GM19328 (cell line): ENCODE results near the gene TLR5.
A peak's percentile ranks its signal among the peaks of the same experiment; 100 is the strongest.
"Not testable (repeated sequence)": the region's sequence is repeated elsewhere in the genome, so short reads cannot be mapped to it uniquely, and the experiment has no call there.

ENCODE experiments used
- ATAC-seq: cut with Tn5 transposase; IDR thresholded peaks from one replicate; pipeline ENCODE4 v1.9.1; 2021; ENCODE audit warnings: mild to moderate bottlenecking, moderate library complexity; ENCODE audit not compliant: unreplicated experiment

Gene TLR5, protein sequence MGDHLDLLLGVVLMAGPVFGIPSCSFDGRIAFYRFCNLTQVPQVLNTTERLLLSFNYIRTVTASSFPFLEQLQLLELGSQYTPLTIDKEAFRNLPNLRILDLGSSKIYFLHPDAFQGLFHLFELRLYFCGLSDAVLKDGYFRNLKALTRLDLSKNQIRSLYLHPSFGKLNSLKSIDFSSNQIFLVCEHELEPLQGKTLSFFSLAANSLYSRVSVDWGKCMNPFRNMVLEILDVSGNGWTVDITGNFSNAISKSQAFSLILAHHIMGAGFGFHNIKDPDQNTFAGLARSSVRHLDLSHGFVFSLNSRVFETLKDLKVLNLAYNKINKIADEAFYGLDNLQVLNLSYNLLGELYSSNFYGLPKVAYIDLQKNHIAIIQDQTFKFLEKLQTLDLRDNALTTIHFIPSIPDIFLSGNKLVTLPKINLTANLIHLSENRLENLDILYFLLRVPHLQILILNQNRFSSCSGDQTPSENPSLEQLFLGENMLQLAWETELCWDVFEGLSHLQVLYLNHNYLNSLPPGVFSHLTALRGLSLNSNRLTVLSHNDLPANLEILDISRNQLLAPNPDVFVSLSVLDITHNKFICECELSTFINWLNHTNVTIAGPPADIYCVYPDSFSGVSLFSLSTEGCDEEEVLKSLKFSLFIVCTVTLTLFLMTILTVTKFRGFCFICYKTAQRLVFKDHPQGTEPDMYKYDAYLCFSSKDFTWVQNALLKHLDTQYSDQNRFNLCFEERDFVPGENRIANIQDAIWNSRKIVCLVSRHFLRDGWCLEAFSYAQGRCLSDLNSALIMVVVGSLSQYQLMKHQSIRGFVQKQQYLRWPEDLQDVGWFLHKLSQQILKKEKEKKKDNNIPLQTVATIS

DNA sequence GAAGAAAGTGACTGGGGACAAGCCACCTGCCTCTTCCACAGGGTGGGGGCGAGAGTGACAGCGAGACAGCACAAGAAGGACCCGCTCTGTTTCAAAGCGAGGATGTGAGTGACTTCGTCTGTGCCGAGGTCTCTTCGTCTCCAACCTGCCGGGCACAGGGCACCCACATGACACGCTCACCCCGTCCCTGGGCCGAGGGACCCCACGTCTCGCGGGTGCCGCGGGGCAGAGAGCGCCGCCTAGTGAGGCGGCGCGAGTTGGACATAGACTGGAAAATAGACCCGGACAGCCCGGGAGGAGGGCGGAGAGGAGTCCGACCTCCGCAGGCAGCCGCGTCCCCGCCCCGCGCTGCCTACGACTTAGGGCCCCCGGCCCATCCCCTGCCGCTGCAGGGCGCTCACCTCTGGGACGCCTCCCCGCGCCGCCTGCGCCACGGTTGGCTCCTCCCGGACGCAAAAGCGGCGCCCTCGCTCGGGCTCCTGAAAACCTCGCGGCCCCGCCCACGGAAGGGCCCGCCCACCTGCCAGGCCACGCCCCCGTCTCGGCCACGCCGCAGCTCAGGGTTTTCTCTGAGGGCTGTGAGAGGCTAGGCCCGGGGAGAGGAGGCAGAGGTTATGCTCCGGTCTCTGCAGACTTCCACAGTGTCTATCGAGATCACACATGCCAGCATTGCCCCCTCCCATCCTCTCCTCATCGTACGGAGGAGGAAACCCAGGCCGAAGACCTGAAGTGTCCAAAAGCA, at the start of gene TLR5:
Gene TLR5 (minus strand): TSS at position 454 of the 742 bp plus-strand sequence. CDS start 30,217 bp downstream, outside the sequence.
- ATAC-seq = peak; percentile 88

- no peak for ATAC-seq
Observed at GRCh38 chr1:223189903-223190724, 47.1 kb upstream of the TLR5 start.

GRCh38 chr1:223189525-223189902, 46.5 kb upstream of the TLR5 start:
- ATAC-seq = no peak

- ATAC-seq = no peak
Observed at GRCh38 chr1:223188618-223189356, 45.7 kb upstream of the TLR5 start.

- ATAC-seq = no peak
Observed at GRCh38 chr1:223186800-223187199, 43.8 kb upstream of the TLR5 start.

DNA sequence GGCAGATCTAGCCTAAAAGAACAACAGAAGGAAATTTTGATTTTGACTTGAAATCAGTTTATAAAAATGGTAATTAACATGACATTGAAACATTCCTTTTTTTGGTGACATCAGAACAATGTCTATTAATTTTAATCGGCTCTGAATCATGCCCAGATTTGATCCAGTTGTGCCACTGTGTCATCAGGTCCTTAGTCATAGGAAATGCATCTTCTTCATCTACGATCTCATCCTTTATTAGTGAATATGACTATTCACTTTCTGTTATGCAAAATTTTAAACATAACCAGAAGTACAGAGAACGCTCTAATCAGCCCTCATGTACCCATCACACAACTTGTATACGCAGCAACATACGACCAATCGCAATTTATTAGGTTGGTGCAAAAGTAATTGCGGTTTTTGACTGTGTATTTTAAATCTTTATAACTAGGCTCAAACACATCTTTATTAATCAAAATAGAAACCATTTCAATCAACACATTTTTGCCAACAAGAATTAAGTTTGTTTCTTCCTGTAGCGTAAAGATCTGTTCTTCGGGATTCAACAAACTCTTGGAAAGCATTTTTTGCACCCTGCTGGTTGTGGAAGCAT, 40.3 kb upstream of the TLR5 start:
- ATAC-seq = no peak

DNA sequence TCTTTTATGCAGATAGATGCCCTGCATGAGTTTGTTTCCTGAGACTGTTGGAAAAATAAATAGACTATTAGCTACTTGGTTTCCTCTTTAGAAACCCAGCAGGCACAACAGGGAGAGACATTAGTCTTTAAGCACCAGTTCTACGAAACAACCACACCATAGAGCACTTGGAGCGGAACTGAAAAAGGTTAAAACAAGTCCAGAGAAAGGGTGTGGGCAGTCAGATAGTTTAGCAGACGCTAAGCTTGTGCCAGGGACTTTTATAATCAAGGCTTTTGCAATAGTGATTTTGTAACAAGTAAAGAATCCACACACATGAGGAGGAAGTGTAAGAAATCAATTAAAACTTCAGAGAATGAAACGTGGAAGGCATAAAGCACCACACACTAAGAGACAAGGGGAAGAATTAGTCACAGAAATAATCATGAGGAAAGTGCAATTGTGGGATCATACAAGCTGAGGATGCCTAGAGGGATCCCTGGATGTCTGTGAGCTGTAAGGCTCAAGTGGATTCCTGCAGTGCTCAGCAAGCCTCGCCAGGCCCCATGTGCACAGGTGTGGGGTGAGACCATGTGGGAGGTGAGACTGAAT, 37.8 kb upstream of the TLR5 start:
- no peak for ATAC-seq

DNA sequence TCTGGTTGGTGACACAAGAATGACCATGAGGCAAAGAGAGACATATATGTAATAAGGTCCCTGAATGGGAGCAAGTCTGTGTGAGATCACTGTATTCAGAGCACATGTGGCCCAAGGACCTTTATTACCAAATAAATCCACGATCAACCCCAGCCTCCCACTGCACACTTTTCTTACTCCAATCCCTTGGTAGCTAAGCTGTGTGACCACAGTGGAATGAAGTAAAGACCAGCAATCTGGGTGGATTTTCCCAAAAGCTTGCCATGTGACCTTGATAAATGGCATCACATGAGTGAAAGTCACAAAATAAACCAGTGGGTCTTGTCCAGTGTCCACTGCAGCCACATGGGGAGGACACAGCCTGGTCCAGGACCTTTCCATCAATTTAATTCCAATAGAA, 36.7 kb upstream of the TLR5 start:
- no peak for ATAC-seq

DNA sequence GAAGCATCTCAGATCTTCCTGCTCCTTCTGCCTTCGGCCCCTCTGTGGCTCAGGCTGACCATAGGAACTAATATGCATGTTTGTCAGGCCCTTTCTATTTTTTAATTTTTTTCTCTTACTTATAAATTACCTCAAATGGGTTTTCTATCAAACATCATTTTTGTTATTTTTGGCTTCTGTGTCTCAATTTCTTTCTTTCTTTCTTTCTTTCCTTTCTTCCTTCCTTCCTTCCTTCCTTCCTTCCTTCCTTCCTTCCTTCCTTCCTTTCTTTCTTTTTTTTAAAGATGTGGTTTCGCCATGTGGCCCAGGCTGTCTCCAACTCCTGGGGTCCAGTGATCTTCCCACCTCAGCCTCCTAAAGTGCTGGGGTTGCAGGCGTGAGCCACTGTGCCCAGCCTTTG, 36.2 kb upstream of the TLR5 start:
- no peak for ATAC-seq

GRCh38 chr1:223177681-223178080, 34.6 kb upstream of the TLR5 start:
- ATAC-seq = no peak

DNA sequence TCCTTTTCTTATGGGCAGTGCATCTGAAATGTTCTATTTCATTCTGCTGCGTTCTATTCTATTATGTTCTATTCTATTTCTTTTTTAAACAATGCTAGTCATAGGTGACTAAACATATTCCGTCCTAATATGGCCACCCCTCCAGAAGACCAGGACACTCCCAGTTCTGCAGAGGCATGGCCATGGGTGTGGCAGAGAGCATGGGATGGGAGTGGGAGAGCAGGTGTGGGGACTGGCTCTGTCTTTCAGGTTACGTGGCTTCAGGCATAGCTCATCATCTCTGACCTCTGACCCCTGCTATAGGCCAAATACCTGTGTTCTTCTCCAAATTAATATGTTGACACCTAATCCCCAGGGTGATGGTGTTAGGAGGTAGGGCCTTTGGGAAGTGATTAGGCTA, 33.4 kb upstream of the TLR5 start:
- ATAC-seq = no peak

GRCh38 chr1:223175633-223176032, 32.6 kb upstream of the TLR5 start:
- ATAC-seq = no peak

GRCh38 chr1:223175032-223175431, 32.0 kb upstream of the TLR5 start:
- ATAC-seq = no peak

- ATAC-seq = not testable (repeated sequence)
Observed at GRCh38 chr1:223169458-223169857, 26.4 kb upstream of the TLR5 start.

DNA sequence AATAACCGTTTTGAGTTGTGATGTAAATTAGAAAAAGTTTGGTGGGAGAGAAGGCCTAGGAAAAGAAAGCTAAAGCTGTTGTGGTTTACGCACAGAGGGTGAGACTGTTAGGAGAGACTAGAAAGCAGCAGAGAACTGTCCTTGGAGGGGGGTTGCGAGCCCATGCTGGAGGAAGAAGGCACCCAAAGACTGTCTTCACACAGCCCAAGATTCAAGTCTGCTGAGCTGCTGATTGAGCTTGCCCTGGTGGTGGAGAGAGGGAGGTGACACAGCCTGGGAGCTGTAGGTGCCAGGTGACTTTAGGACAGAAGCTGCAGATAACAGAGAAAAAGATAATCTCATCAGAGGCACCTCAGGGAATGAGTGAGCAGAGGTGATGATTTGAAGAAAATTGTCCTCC, 18.3 kb upstream of the TLR5 start:
- ATAC-seq = no peak

DNA sequence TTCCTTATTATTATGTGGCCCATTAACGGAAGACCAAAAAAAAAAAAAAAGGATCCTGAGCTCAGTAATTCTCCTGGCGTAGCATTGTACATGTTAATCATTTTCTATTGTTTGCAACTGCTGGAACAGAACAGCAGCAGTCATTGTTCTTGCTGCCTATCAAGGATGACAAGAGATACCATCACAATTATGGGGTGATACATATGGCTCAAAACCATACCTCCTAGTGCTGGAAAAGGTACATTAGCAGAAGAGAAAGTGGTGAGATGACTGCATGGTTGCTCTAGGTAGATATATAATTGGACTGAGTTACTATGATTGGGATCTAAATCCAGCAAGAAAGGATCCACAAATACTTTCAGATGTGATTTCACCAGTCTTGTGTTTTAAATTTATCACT, 13.3 kb upstream of the TLR5 start:
- no peak for ATAC-seq

- no peak for ATAC-seq
Observed at GRCh38 chr1:223155153-223155552, 12.1 kb upstream of the TLR5 start.

- ATAC-seq = no peak
Observed at GRCh38 chr1:223153177-223154119, 10.4 kb upstream of the TLR5 start.
